Mucosa of gallbladder (tissue), 1 donor: ENCODE measurements around the gene HES3. TPM values are rescaled to one million over a fixed set of nuclear protein-coding genes. Genes with fewer than 3 reads are reported as not detected.

Experiments used
- DNase-seq: peaks from one replicate; pipeline ENCODE4 v3.0.0-alpha.2; 2020; ENCODE audit warnings: low spot score
- total RNA-seq: library from RNA; stranded (reverse); gene quantifications from one replicate; pipeline ENCODE4 v1.2.1, GENCODE V29; 2021
- donor health status: DM: no; HTN: no; CAD: no.

Gene HES3, protein sequence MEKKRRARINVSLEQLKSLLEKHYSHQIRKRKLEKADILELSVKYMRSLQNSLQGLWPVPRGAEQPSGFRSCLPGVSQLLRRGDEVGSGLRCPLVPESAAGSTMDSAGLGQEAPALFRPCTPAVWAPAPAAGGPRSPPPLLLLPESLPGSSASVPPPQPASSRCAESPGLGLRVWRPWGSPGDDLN
- not detected for total RNA-seq

DNA sequence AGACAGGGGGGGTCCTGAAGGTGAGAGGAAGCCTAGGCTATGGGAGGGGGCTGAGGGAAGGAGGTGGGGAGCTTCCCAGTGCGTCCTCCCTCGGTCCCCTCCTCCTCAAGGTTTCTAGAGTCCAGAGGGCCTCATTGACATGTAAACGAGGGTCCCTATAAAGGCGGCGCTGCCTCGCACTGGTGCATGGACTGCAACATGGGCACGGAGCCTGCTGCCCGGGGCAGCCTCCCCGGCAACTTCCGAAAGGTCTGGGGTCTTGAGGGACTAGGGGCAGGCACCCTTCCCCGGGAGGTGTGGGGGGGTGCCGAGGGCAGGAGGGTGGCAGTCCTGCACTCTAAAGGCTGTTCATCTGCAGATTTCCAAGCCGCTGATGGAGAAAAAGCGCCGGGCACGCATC lies at the start of gene HES3:
Gene HES3, plus strand, starts transcription at position 187 of the 400 bp plus-strand sequence. Its CDS starts 187 bp downstream, at position 374.
- DNase-seq, result no peak

DNA sequence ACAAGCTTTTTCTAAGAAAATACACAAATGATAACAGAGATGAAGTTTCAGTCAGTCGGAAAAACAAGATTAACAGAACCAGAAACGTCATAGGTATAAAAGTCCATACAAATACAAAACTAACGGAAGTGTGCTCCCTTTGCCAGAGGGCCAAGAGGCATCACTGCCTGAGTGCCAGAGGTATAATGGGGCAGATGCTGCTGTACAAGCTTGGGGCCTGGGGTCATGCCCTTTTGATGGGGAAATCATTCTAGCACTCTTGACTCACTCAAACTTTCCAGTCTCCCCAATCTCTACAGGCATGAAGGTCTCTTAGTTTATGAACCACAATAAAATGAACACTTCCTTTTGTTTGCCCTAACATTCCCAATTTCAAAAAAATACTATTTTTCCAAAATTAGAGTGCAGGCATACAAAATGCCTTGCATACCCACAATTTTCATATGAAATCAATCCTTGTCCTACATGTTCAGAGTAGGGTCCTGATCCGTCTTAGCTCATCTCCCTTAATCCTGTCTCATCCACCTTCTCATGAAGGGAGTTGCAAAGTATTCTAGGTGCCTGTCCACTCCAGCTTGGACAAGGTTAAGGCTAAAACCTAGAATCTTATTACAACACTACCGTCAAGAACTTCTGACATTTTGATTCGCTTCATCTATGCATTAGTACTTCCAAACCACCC lies 46.1 kb upstream of the HES3 start:
- DNase-seq, result no peak

DNA sequence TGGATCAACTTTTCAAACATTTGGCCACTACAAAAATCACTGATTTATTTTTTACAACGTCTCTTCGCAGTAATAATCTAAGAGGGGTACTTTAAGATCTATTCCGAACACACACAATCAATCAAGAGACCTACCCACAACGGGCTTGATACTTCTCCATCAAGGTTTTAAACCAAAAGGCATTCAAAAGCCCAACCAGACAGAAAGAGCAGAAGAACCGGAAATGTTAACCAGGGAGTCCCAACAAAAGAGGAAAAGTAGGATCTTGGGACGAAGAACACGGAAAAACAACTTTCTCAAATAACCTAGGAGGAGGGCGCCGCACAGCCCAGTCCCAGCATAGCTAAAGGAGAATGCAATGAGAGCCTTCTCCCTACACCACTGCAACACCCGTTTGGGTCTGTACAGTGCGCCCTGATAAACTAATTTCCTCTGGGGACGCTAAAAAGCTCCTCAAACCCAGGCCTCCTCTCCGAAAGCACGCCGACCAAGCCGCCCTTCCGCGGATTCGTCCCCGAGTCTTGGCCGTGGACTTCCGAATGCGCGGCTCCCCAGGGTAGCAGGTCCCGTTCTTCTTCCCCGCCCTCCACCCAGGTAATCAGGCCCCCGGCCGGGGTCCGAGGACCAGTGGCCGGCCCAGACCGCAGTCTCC lies 45.2 kb upstream of the HES3 start:
- DNase-seq, result no peak

DNA sequence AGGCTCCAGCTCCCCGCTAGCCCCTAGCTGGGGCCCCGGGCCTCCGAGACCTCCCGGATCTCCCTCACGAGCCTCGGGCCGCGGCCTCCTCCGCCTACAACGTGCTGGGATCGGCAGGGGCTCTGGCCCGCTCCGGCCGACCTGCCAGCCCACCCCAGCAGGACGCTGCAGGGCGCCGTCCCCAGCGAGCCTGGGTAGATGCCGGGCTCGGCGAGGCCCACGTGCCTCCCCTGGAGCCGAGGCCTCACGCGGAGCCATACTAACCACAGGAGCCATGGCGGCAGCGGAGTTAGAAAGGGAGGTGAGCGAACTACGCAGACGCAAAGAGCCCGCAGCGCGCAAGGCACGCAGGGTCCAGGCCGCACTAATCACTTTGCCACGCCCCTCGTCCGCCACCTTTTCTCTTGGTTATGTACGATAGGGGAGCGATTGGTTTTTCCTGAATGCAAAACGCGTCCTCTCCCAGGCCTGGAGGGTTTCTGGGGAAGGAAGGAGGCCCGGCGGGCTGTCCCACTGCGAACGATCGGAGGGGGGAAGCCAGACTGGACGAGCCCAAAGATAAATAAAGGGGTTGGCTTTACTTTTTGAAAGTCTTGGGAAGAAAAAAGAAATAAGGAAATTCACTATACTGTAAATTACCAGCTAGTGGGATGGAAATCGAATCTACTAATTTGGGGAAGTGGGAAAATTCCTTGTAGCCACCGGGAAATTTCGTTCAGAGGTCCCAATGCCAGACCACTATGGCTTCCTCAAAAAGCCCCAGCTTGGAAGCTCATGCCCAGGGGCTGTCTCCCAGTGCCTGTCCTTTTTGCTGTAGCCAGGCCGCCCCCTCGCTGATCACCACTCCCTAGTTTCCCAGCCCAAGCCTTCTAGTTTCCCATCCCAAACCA lies 44.4 kb upstream of the HES3 start, which contains the start of gene RPL22:
Gene RPL22, minus strand, starts transcription at position 298 of the 890 bp plus-strand sequence. Its CDS starts 22 bp downstream, at position 276.
- peak; percentile 99 for DNase-seq

DNA sequence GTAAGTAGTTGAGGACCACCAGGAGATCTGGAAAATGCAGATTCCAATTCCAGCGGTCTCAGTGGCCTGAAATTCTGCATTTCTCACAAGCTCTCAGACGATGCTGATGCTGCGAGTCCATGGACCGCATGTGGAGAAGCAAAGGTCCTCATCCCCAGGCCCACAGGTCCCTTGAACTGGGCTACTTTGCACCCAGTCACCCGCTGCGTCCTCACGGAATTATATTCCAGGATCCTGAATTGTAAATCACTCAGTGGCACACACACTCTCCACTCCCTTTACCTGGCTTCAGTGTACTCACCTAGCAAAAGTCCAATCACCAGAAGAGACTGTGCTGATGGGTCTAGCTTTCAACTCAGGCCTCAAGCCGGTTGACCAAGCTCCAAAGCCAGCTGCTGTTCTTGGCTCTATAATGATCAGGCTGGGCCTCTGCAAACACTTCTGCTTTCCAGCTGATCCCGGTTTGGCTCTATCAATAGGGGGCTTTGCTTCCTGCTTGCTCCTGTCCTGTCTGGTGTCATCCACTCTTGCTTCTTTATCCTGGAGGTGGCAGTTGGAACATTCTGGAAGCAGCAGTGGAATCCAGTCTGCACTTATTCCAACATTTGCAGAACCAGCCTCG lies 43.7 kb upstream of the HES3 start:
- DNase-seq, result no peak

DNA sequence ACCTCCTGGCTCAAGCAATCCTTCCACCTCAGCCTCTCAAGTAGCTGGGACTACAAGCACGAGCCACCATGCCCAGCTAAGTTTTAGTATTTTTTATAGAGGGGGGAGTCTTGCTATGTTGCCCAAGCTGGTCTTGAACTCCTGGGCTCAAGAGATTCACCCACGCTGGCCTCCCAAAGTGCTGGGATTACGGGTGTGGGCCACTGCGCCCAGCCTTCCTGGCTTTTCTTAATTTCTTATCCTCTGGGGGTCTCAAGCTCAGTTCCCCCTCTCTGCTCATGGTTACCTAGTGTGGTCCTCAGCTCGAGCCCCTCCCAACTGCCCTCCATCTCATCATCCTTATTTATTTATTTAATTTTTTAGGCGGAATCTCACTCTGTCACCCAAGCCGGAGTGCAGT lies 41.7 kb upstream of the HES3 start:
- no peak for DNase-seq

DNA sequence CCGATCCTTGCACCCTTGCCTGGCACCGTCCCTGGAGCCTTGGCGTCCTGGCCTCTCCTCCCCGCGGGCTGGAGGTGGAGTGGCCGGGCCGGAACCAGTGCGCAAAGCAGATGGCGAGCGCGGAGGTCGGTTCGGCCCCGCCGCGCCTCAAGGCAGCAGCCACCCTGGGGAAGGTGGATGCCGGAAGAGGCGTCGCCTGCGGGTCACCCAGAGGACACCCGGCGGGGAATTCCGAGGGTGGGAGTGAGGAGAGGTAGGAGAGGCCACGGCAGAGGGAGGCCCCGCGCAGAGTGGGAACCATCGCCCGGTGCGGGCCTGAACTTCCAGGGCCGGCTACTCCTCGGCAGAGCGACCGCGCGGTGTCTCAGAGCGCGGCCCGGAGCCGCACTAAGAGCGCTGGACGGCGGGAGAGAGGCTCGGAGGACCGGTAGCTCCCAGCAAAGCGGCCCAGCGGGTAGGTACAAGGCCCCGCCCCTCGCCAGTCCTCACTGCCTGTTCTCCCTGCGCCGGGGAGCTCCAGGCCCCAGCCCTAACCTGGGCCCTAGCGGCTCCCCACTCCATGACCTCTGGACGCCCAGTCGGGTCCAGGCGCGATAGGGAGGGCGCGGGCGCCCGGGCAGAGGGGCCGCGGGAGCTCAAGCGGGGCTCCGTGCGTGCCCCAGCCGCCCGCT lies 38.0 kb upstream of the HES3 start, which contains the start of gene RNF207:
Gene RNF207, plus strand, starts transcription at position 271 of the 671 bp plus-strand sequence. CDS start 417 bp downstream, outside the sequence.
- no peak for DNase-seq

DNA sequence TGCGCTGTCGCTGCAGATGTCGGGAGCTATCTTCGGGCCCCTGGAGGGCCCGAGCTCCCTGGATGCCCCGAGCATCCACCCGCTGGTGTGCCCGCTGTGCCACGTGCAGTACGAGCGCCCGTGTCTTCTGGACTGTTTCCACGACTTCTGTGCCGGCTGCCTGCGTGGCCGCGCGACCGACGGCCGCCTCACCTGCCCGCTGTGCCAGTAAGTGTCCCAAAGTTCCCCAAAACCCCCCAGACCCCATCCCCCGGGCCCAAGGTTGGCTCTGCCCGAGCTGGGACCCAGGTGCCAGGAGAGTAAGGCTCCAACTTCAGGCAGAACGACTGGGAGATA lies 37.5 kb upstream of the HES3 start:
- no peak for DNase-seq

DNA sequence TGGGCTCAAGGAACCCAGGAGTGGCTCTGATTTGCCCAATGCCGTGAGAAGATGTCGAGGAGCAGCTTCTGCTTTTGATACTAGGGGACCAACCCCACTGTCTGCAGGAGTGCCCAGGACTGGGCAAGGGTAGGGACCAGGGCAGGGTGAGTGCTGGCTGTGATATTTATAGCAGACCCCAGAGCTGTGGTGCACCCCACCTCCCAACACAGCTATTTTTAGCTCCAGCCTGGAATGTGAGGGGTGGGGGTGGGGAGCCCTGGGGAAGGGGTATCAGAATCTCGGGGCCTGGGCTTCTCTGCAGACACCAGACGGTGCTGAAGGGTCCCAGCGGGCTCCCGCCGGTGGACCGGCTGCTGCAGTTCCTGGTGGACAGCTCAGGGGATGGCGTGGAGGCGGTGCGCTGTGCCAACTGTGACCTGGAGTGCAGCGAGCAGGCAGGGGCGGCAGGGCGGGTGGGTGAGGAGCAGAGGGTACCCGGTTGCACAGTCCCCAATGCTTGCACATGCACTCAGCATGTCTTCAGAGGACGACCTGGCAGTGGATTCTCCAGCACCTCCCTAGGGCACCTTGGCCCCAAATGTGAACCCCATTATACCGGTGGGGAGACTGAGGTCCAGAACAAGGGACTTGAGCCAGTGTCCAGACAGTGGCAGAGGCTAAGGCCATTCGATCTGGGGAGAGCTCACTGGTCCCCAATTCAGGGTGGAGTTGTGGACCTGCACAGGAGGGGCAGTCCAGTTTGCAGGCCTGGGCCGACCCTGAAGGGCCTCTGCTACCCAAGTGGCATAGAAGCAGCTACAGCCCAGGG lies 36.7 kb upstream of the HES3 start:
- DNase-seq, result no peak

DNA sequence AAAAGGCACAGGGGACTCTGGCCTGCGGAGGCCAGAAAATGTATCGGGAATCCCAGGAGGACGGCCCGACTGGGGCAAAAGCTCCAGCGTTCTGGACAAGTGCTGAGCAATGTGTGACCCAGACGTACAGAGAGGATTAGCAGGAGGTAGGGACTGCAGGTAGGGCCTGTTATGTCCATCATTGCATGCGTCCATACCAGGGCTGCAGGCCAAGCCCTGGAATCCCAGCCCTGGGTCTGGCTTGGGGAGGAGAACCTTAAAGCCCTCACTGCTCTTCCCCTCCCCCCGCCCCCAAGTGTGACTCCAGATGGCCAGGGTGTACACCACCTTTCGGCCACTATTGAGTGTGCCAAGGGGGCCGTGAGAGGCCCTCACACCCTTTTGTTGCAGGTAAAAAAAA lies 36.1 kb upstream of the HES3 start:
- no peak for DNase-seq

DNA sequence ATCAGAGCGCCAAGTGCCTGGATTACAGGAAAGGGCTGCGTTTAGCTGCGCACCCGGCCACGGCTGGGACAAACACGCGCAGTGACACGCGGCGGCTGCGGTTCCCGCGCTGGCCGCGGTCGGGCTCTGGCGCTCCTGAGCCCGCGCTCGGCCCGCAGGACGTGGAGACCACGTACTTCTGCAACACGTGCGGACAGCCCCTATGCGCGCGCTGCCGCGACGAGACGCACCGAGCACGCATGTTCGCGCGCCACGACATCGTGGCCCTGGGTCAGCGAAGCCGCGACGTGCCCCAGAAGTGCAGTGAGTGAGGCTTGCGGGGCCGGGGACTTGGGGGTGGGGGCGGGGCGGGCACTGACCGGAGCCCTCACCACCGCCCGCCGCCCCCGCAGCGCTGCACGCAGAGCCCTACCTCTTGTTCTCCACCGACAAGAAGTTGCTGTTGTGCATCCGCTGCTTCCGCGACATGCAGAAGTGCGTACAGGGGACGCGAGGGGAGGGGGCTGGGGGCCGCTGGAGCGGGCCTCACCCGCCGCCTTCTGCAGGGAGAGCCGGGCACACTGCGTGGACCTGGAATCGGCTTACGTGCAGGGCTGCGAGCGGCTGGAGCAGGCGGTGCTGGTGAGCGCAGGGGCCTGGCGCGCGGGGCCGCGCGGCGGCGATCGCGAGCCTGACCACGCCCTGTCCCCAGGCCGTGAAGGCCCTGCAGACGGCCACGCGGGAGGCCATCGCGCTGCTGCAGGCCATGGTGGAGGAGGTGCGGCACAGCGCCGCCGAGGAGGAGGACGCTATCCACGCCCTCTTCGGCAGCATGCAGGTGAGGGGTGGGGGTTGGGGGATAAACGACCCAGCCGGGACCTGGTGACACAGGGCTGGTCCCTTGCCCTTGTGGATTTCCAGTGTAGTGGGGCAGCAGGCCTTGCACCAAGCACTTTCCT lies 35.0 kb upstream of the HES3 start:
- no peak for DNase-seq

DNA sequence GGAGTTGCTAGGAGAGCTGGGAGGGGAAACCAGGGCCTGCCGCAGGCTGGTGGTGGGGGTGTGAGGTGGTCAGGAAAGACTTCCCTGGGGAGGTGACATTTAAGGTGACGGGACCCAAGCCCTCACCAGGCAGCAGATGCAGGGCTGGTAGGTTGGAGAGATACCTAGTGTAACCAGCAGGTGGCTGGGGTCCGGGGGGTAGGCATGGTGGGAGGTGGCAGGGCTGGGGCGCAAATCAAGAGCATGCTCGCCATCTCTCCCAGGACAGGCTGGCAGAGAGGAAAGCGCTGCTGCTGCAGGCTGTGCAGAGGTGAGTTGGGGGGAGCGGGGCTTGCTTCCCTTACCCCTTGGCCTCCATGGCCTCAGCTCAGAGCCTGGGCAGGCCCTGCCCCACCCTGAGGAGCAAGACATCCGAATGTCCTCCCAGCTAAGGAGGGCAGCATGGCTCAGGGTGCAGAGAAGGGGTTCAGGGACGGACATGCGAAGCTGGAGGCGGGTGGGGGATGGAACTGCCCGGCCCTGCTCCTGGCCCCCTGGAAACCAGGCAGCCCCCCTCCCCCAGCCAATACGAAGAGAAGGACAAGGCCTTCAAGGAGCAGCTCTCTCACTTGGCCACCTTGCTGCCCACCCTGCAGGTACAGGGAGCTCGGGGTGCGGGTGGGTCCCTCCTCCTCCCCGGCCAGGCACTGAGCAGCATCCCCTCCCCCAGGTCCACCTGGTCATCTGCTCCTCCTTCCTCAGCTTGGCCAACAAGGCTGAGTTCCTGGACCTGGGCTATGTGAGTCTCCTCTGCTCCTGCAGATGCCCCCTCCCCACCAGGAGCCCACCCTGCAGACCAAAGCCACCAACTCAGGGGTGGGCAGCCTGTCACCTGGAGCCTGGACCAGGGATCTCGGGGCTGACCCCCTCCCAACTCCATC lies 34.1 kb upstream of the HES3 start:
- no peak for DNase-seq

DNA sequence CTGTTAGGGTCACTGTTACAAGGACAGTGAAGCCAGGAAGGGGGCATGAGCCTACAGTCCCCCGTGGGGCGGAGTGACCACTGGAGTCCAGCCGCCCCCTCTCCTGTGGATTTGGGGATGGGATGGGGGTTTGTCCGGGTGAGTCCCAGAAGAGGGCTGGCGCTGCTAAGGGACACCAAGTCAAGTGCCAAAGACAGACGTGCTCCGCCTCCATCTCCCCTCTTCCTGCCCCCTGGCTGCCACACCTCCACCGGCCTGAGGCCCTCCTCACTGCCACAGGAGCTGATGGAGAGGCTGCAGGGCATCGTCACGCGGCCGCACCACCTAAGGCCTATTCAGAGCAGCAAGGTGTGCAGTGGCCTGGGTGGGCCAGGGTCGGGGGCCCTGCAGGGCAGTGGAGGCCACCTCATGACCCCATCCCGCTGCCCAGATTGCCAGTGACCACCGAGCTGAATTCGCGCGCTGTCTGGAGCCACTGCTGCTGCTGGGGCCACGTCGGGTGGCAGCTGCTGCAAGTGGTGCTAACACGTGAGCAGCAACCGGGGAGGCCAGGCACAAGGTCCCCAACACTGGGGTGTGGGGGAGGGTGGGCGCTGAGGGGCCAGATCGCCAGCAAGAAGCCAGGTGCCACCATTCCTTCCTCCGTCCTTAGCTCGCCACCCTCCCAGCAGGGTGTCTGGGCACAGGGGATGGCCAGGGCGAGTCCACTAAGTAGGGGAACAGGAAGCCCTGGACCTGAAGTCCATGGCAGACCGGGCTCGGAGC lies 33.2 kb upstream of the HES3 start:
- DNase-seq, result no peak

DNA sequence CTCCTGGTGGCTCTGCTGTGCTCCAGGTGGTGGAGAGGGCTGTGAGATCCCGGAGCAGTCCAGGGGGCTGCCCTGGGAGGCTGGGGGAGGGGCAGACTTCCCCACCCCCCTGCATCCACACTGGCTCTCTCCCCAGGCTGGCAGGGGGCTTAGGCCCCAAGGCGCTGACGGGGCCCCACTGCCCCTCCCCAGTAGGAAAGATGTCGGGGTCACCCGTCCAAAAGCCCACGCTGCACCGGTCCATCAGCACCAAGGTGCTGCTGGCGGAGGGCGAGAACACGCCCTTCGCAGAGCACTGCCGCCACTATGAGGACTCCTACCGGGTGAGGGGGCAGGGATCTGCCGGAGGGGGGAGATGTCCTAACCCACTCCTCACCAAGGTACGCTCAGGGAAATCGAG lies 32.2 kb upstream of the HES3 start:
- no peak for DNase-seq

DNA sequence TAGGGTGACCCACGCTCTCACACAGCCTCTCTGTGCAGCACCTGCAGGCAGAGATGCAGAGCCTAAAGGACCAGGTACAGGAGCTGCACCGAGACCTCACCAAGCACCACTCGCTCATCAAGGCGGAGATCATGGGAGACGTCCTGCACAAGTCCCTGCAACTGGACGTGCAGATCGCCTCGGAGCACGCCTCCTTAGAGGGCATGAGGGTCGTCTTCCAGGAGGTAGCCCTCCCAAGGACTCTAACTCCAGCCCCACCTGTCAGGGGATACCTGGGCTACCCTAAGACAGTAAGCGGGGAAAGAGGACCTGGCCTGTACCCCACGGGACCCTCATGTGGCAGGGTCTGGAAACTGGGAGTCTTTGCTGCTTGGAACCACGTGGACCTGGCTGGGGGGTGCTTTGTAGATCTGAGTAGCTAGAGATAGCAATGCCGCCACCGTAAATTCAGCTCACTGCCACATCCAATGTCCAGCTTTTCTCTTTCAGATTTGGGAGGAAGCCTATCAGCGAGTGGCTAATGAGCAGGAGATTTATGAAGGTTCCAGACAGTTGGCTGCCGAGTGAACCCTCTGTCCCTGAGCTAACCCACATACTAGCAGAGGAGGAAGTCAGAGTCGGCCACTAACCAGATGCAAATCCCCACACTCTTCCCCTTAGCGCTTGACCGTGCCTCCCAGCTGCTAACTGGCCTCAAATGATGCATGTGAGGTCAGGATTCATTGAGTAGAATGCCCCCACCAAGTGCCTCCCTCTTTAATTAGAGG lies 31.6 kb upstream of the HES3 start:
- no peak for DNase-seq
